ENCODE results near the gene GJA3. TPM values are rescaled to one million over a fixed set of nuclear protein-coding genes. Genes with fewer than 3 reads are reported as not detected.

Gene GJA3
- total RNA-seq, 4 donors from 2014 or later, result not detected

DNA sequence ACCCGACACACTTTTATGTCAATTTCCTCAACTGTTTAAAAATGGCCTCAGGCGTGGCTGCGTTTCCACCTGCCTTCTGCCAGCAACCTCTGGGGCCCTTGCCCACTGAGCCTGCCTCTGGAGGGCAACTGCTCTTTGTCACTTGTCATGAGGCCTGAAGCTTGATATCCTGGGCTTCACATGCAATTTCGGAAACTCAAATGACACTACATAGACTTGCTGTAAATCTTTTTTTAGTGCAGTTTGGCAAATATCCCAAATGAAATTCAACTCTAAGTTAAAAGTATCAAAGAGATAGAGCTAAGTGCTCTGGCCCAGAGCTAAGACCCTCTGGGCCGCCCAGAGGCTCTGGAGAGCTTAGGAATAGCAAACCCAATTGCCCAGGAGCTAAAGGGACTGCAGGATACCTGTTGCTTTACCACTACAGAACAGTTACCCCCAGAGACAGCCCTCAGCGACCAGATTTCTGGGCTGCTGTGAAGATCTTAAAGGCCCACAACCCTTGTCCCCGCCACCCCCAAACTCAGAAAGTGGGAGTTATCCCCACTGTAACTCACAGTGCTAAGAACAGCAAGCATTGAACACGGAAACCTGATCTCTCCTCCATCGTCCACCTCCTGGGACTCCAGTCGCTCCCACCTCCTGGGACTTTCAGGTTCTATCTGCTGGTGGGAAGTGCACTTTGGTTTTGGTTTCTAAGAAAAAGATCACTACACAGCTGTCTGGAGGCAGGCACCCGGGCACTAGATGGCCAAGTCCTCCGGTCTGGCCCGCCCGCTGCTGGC is 19.4 kb downstream of the GJA3 start:
- H3K27me3 ChIP-seq, result peaks cover 2 to 7% (median 3%) of the 10 kb centered on the region in 3 donors
- H3K4me1 ChIP-seq, result peaks cover 13 to 17% of the 10 kb centered on the region in 2 donors
- in situ Hi-C loops (cut with MboI; ENCODE audit: low sequenced_read_pairs in 4 of 4) (no loop called here), intact Hi-C loops (cut with DNase I; ENCODE audit: low total_unique reads) (no loop called here)
- no peak overlapping the region for H3K27ac ChIP-seq
- ATAC-seq, result peak; percentile 89 to 90
- peak in 1 of 2 donors; percentile 44 for DNase-seq
- peak overlapping the region in 2 of 4 donors; percentile 15 to 36 for H3K4me3 ChIP-seq
- TF ChIP-seq, protein P1, sequence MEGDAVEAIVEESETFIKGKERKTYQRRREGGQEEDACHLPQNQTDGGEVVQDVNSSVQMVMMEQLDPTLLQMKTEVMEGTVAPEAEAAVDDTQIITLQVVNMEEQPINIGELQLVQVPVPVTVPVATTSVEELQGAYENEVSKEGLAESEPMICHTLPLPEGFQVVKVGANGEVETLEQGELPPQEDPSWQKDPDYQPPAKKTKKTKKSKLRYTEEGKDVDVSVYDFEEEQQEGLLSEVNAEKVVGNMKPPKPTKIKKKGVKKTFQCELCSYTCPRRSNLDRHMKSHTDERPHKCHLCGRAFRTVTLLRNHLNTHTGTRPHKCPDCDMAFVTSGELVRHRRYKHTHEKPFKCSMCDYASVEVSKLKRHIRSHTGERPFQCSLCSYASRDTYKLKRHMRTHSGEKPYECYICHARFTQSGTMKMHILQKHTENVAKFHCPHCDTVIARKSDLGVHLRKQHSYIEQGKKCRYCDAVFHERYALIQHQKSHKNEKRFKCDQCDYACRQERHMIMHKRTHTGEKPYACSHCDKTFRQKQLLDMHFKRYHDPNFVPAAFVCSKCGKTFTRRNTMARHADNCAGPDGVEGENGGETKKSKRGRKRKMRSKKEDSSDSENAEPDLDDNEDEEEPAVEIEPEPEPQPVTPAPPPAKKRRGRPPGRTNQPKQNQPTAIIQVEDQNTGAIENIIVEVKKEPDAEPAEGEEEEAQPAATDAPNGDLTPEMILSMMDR (IDR thresholded peaks at IDR 0.05 in 4 of 5, conservative IDR thresholded peaks at IDR 0.05 in 1 of 5), result no peak
- TF ChIP-seq POLR2A (IDR thresholded peaks at IDR 0.05), result no peak
- H3K9me3 ChIP-seq, result no peaks in the 10 kb centered on the region
- no peaks in the 10 kb centered on the region for H3K36me3 ChIP-seq

DNA sequence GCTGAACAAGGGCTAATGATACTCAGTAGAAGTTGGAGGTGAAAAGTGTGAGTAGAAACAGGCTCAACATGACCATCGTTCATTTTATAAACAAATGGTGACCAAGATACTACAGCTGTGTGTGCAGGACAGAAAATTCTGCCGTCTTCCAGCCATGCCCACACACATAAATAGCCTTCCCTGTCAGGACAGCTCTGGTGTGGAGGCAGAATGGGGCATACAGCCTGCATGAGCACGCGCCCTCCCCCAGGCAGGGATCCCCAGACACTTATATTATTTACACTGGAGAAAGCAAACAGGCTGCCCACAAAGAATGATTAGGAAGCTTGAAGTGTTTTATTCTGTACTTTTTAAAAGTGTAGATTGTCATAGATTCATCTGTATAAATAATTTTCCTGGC is 20.4 kb downstream of the GJA3 start:
- H3K27ac ChIP-seq, result no peak overlapping the region
- H3K4me3 ChIP-seq, result no peak overlapping the region
- in situ Hi-C loops (cut with MboI; ENCODE audit: low sequenced_read_pairs in 4 of 4) (no loop called here), intact Hi-C loops (cut with DNase I; ENCODE audit: low total_unique reads) (no loop called here)
- ATAC-seq (no peak), DNase-seq (no peak)
- TF ChIP-seq, protein P1 (IDR thresholded peaks at IDR 0.05 in 4 of 5, conservative IDR thresholded peaks at IDR 0.05 in 1 of 5), result no peak
- TF ChIP-seq POLR2A (IDR thresholded peaks at IDR 0.05), result no peak
- H3K27me3 ChIP-seq, result peaks cover 2 to 8% (median 3%) of the 10 kb centered on the region in 3 donors
- H3K36me3 ChIP-seq, result no peaks in the 10 kb centered on the region
- peaks cover 13 to 17% of the 10 kb centered on the region in 2 donors for H3K4me1 ChIP-seq
- no peaks in the 10 kb centered on the region for H3K9me3 ChIP-seq

DNA sequence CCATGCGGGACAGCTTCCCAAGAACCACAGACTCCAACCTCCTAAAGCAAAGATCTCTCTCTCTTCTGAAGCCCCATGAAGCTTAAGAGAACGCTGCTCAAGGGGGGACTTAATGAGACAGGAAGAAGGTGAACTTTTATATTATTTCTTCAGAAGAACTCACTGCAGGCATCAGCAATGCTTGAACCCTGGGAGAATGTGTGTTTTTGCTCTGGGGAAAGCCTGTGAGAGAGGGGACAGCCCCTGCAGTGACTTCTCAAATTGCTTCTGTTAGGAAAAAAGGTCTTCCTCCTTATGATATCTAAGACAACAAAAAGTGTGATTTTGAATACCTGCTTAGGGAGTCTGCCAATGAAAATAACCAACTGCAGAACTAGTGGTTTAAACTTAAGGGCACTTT is 23.0 kb downstream of the GJA3 start:
- Histone ChIP-seq H3K36me3 (no peaks in the 10 kb centered on the region), H3K4me1 (peaks cover 13 to 17% of the 10 kb centered on the region in 2 donors), H3K27ac (no peak overlapping the region), H3K9me3 (no peaks in the 10 kb centered on the region), H3K27me3 (peaks cover 2 to 17% (median 3%) of the 10 kb centered on the region in 3 donors), H3K4me3 (no peak overlapping the region)
- no peak for DNase-seq
- in situ Hi-C loops (cut with MboI; ENCODE audit: low sequenced_read_pairs in 4 of 4), result no loop called here
- ATAC-seq, result no peak
- intact Hi-C loops (cut with DNase I; ENCODE audit: low total_unique reads), result no loop called here
- no peak for TF ChIP-seq POLR2A (IDR thresholded peaks at IDR 0.05)
- TF ChIP-seq, protein P1 (IDR thresholded peaks at IDR 0.05 in 4 of 5, conservative IDR thresholded peaks at IDR 0.05 in 1 of 5), result no peak

DNA sequence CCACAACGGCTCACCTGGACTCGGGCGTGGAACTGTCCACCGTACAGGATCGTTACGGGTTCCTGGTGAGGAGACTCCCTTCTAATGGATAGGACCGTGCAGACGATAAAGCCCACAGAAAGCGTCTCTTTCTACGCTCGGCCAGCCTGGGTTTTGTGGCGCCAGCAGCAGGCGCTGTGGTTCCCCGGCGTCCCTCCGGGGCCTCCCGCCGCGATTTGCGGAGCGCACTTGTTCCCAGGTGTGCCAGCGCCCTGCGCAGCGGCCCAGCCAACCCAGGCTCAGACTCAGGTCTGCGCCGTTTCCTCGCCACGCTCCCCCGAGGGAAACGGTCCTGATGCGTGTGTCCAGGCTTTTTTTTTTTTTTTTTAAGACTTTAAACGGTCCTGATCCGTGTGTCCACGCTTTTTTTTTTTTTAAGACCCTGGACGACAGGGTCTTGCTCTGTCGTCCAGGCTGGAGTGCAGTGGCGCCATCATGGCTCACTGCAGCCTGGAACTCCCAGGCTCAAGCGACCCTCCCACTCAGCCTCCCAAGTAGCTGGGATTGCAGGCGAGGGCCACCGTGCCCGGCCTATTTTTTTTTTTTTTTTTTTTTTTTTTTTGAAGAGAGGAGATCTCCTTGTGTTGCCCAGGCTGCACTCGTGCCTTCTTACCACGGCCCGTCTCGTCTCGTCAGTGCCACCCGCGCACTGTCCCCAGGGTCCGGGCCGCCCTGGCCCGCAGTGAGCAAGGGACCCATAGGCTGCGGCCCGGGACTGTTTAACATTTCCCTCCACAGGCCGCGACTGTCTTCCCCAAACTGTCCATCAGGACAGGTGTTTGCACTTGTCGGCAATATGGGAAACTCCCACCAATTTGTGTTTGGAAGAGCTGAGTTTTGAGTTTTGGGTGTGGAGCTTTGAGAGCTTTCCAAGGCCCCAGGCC is 23.8 kb downstream of the GJA3 start:
- intact Hi-C loops (cut with DNase I; ENCODE audit: low total_unique reads) (no loop called here), in situ Hi-C loops (cut with MboI; ENCODE audit: low sequenced_read_pairs in 4 of 4) (no loop called here)
- Histone ChIP-seq H3K27ac (no peak overlapping the region), H3K4me3 (peak overlapping the region in 1 of 4 donors; percentile 4), H3K9me3 (no peaks in the 10 kb centered on the region), H3K4me1 (peaks cover 13 to 17% of the 10 kb centered on the region in 2 donors), H3K36me3 (no peaks in the 10 kb centered on the region), H3K27me3 (peaks cover 2 to 17% (median 2%) of the 10 kb centered on the region in 3 donors)
- DNase-seq (no peak), ATAC-seq (no peak)
- TF ChIP-seq, protein P1 (IDR thresholded peaks at IDR 0.05 in 4 of 5, conservative IDR thresholded peaks at IDR 0.05 in 1 of 5), result no peak
- TF ChIP-seq POLR2A (IDR thresholded peaks at IDR 0.05), result no peak
